Thoracic aorta (tissue), 2 donors: ENCODE results near the gene PPME1. TPM values are rescaled to one million over a fixed set of nuclear protein-coding genes. Genes with fewer than 3 reads are reported as not detected.

Experiments used
- ATAC-seq: fragments of 150-250 bp; one replicate; pipeline ENCODE4 v1.8.0; 2017; ENCODE audit warnings: low read depth; ENCODE audit not compliant: insufficient number of reproducible peaks, low FRiP score
- DNase-seq: peaks from one replicate; pipeline ENCODE4 v3.0.0-alpha.2; 2020; ENCODE audit warnings: low spot score
- H3K27ac ChIP-seq, 2 donors: fragments of 200-600 bp; sonication (generic); 1 replicate in 1 of 2; 2 replicates in 1 of 2; pipeline ENCODE4 v1.5.1; 2016; ENCODE audit warnings: mild to moderate bottlenecking in 2 of 2, moderate library complexity in 2 of 2
- H3K27me3 ChIP-seq: fragments of 200-600 bp; sonication (generic); replicated peaks from 2 replicates; pipeline ENCODE4 v1.6.0; 2016; ENCODE audit warnings: mild to moderate bottlenecking; ENCODE audit not compliant: insufficient read depth
- H3K36me3 ChIP-seq: fragments of 200-600 bp; sonication (generic); one replicate; pipeline ENCODE4 v1.5.1; 2016
- H3K4me1 ChIP-seq, 2 donors: fragments of 200-600 bp; sonication (generic); 1 replicate in 1 of 2; 2 replicates in 1 of 2; pipeline versions ENCODE4 v1.5.1 to v1.6.0; 2016; ENCODE audit warnings: low read depth in 2 of 2, mild to moderate bottlenecking in 1 of 2; ENCODE audit not compliant: control insufficient read depth in 1 of 2
- H3K4me3 ChIP-seq: fragments of 200-600 bp; sonication (generic); 2 replicates; pipeline ENCODE4 v1.5.1; 2016; ENCODE audit warnings: mild to moderate bottlenecking
- H3K9me3 ChIP-seq: fragments of 200-600 bp; sonication (generic); 2 replicates; pipeline ENCODE4 v1.5.1; 2016
- CTCF ChIP-seq: fragments of 200-600 bp; sonication (generic); IDR thresholded peaks from one replicate; pipeline ENCODE4 v1.5.1; 2019; ENCODE audit warnings: antibody characterized with exemption
- total RNA-seq, 2 donors: library from RNA; depleted of rRNA; stranded (reverse); fragments of >200 nt; gene quantifications; one replicate each; pipeline versions ENCODE4 v1.1.0 to v1.2.3, GENCODE V29; 2016

PPME1 gene
- total RNA-seq, 2 donors from 2014 or later: 31.2 to 37.4 TPM

DNA sequence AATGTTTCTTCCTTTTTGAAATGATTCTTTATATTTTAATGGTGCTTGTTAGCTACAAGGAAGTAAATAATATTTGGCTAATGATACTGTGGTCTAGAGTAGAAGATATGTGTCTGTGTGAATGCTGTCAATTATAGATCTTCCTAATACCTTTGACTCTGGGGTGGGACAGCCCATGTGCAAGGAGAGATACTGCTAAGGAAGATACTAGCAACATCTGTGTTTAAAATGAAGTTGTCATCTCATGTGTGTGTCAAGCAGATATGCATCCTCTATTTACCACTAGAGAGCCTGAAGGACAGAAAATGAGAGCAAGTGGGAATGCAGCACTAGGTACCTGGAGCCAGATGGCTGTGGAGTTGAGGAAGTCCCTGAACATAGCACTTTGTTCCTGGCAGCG lies 34.1 kb downstream of the PPME1 start:
- no peaks in the 10 kb centered on the region for H3K27me3 ChIP-seq
- H3K36me3 ChIP-seq: peaks cover 16% of the 10 kb centered on the region
- DNase-seq (no peak), ATAC-seq (no peak)
- H3K4me3 ChIP-seq: no peak overlapping the region
- no peak for TF ChIP-seq CTCF
- H3K4me1 ChIP-seq: peaks cover 0 to 7% of the 10 kb centered on the region in 2 donors
- no peak overlapping the region for H3K27ac ChIP-seq
- H3K9me3 ChIP-seq: no peaks in the 10 kb centered on the region

- no peak for DNase-seq
- Histone ChIP-seq H3K4me1 (peaks cover 0 to 3% of the 10 kb centered on the region in 2 donors), H3K27ac (no peak overlapping the region), H3K36me3 (peaks cover 18% of the 10 kb centered on the region), H3K4me3 (no peak overlapping the region), H3K9me3 (no peaks in the 10 kb centered on the region), H3K27me3 (no peaks in the 10 kb centered on the region)
- ATAC-seq: no peak
- TF ChIP-seq CTCF: no peak
These were observed 35.7 kb downstream of the PPME1 start for GRCh38 chr11:74206746-74207145.

DNA sequence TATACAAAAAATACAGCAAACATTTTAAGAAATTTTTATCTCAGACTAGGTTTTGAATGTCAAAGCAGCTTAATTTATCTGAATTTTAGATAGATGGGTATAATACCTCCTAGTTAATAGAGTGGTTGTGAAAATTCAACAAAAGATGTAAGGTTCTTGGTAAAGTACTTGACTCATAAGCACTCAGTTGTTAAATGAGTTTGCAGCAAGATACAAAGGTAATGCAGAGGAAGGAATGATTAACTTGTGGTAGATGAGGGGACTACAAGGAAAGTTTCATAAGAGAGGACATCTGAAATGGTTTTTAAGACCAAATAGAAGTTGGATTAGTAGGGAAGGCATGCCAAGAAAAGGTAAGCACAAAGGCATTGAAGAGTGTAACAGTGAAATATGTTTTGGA lies 37.4 kb downstream of the PPME1 start:
- Histone ChIP-seq H3K27me3 (no peaks in the 10 kb centered on the region), H3K4me3 (no peak overlapping the region), H3K4me1 (no peaks in the 10 kb centered on the region), H3K36me3 (peaks cover 26% of the 10 kb centered on the region), H3K9me3 (no peaks in the 10 kb centered on the region), H3K27ac (no peak overlapping the region)
- no peak for ATAC-seq
- TF ChIP-seq CTCF: no peak
- no peak for DNase-seq

DNA sequence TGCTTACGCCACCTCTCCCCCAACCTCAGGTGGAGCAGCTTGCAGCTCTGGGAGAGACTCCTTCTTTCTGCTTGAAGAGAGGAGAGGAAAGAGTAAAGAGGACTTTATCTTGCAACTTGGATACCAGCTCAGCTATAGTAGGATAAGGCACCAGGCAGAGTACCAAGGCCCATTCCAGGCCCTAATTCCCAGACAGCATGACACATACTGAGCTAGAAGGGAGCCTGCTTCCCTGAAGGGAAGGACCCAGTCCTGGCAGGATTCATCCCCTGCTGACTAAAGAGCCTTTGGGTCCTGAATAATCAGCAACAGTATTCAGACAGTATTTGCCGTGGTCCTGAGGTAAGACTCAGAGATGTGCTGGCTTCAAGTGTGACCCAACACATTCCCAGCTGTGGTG lies 41.4 kb downstream of the PPME1 start:
- Histone ChIP-seq H3K4me3 (no peak overlapping the region), H3K4me1 (no peaks in the 10 kb centered on the region), H3K36me3 (peaks cover 22% of the 10 kb centered on the region), H3K9me3 (no peaks in the 10 kb centered on the region), H3K27me3 (no peaks in the 10 kb centered on the region), H3K27ac (no peak overlapping the region)
- TF ChIP-seq CTCF: no peak
- DNase-seq (no peak), ATAC-seq (no peak)

- Histone ChIP-seq H3K9me3 (no peaks in the 10 kb centered on the region), H3K27me3 (no peaks in the 10 kb centered on the region), H3K4me1 (no peaks in the 10 kb centered on the region), H3K27ac (no peak overlapping the region), H3K4me3 (no peak overlapping the region), H3K36me3 (no peaks in the 10 kb centered on the region)
- ATAC-seq (no peak), DNase-seq (no peak)
- TF ChIP-seq CTCF: no peak
These were observed 49.3 kb downstream of the PPME1 start for GRCh38 chr11:74220376-74220775.
